ENCODE data around the gene TNS1. TPM values are rescaled to one million over a fixed set of nuclear protein-coding genes. Genes with fewer than 3 reads are reported as not detected.

TNS1 gene
- total and polyA plus RNA-seq, 10 of the 15 experiments (the other 5 are each of a cell fraction or from before 2014, with no cell fraction given): 0.05 to 0.44 TPM; not detected in 8

DNA sequence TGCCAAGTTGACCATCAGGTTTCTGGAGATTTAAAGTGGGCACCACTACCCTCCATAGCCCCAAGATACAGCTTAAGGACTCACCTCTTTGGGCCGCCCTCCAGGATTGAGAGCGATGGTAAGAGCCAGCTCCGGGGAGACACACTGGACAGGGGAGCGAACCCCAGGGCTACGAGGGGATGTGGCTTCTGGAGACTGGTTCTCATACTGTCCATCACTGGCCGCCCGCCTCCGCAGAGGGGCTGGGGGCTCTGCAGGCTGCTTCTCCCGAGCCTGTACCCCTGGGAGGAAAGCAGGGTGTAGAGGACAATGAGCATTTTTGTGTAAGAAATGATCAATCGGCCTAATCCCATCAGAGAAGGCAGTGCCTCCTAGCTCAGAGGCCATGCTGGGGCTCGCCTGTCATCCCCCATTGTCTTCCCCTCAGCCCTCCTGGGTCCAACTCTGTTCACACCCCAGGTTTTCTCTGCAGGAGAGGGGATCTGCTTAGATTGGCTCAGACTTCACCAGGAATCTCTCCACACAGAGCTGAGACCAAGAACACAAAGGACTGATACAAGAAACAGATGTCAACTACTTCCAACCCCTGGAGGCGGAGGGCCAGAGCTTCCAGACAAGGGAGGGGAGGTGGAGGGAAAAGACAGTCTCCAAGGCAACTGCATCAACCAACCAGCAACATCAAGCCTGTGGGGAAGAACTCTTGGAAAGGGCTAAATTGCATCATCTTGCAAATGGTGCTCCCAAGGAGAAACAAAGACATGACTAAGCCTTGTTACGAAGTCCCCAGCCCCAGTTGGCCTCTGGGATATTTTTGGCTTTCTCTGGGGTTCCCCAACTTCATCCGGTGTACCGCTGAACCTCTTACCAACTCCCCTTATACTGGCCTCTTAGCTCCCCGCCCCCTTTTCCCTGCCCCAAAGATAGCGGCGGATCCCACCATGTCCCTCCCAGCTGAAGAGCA, 166.6 kb downstream of the TNS1 start:
- Histone ChIP-seq H3K4me2 (ENCODE audit: control insufficient read depth, insufficient read depth) (no peak overlapping the region), H3K4me3 (no peak overlapping the region), H3K4me1 (ENCODE audit: control insufficient read depth, insufficient read depth, low read length) (no peaks in the 10 kb centered on the region), H3K27ac (ENCODE audit: control insufficient read depth, insufficient read depth) (no peak overlapping the region), H4K20me1 (ENCODE audit: control insufficient read depth, insufficient read depth) (no peaks in the 10 kb centered on the region), H3K79me2 (ENCODE audit: control insufficient read depth, insufficient read depth, low read length) (no peaks in the 10 kb centered on the region), H3K9ac (ENCODE audit: control insufficient read depth, insufficient read depth, low read length) (no peak overlapping the region), H3K9me3 (replicated peaks; ENCODE audit: control insufficient read depth, insufficient read depth, low read length) (no peaks in the 10 kb centered on the region), H3K27me3 (replicated peaks in 1 of 2; ENCODE audit: control insufficient read depth in 2 of 2, insufficient read depth in 2 of 2, low read length in 1 of 2) (peaks cover 0 to 2% of the 10 kb centered on the region in 2 experiments; a peak in 1 of 4 replicates), H2AFZ (ENCODE audit: control insufficient read depth, low read depth, low read length) (no peak overlapping the region), H3K36me3 (ENCODE audit: control insufficient read depth in 2 of 2, insufficient read depth in 2 of 2, low read length in 1 of 2) (no peaks in the 10 kb centered on the region)
- in situ Hi-C loops (cut with MboI) (no loop called here), intact Hi-C loops (cut with micrococcal nuclease; ENCODE audit: unreplicated experiment) (no loop called here)
- no TSS peak for BruUV-seq (replicated peaks)
- ChIA-PET POLR2A (no interaction called here), RAD21 (ENCODE audit: unreplicated experiment) (no interaction called here), CTCF (no interaction called here), SMC1A (ENCODE audit: uncharacterized antibody, unreplicated experiment) (no interaction called here)
- ATAC-seq (no peak), FAIRE-seq (no peak), DNase-seq (ENCODE audit: low read depth, low spot score) (no peak)
- TF ChIP-seq SMAD1 (IDR thresholded peaks at IDR 0.05; ENCODE audit: low read depth, partially characterized antibody) (no peak), IRF4 (IDR thresholded peaks at IDR 0.05; ENCODE audit: low read depth, low read length) (no peak), EZH2 (IDR thresholded peaks at IDR 0.05; ENCODE audit: borderline replicate concordance, control insufficient read depth, low read depth, low read length) (no peak), SP1 (IDR thresholded peaks at IDR 0.05; ENCODE audit: low read depth, low read length) (no peak), DPF2 (IDR thresholded peaks at IDR 0.05) (no peak), YY1 (IDR thresholded peaks at IDR 0.05; ENCODE audit: low read depth, low read length) (no peak), JUNB (IDR thresholded peaks at IDR 0.05) (no peak), PAX5 (IDR thresholded peaks at IDR 0.05; ENCODE audit: borderline replicate concordance, low read depth, low read length) (no peak), BHLHE40 (IDR thresholded peaks at IDR 0.05; ENCODE audit: borderline replicate concordance in 1 of 2, low read depth in 2 of 2, low read length in 1 of 2) (no peak), POU2F2 (IDR thresholded peaks at IDR 0.05; ENCODE audit: borderline replicate concordance, low read depth, low read length) (no peak), TAF1 (IDR thresholded peaks at IDR 0.05; ENCODE audit: borderline replicate concordance, low read depth, low read length) (no peak), ZSCAN29 (IDR thresholded peaks at IDR 0.05) (no peak), RCOR1 (conservative IDR thresholded peaks at IDR 0.05; ENCODE audit: low read depth, low read length) (no peak), FOXK2 (IDR thresholded peaks at IDR 0.05) (no peak), ZZZ3 (IDR thresholded peaks at IDR 0.05; ENCODE audit: control insufficient read depth, insufficient read length, low read depth) (no peak), TCF3 (IDR thresholded peaks at IDR 0.05; ENCODE audit: borderline replicate concordance, insufficient read depth, low read depth, low read length) (no peak), CBX5 (IDR thresholded peaks at IDR 0.05; ENCODE audit: low read depth) (no peak)
- TF ChIP-seq, protein P1, sequence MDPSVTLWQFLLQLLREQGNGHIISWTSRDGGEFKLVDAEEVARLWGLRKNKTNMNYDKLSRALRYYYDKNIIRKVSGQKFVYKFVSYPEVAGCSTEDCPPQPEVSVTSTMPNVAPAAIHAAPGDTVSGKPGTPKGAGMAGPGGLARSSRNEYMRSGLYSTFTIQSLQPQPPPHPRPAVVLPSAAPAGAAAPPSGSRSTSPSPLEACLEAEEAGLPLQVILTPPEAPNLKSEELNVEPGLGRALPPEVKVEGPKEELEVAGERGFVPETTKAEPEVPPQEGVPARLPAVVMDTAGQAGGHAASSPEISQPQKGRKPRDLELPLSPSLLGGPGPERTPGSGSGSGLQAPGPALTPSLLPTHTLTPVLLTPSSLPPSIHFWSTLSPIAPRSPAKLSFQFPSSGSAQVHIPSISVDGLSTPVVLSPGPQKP (IDR thresholded peaks at IDR 0.05; ENCODE audit: low read depth, low read length): no peak
- TF ChIP-seq, protein P2, sequence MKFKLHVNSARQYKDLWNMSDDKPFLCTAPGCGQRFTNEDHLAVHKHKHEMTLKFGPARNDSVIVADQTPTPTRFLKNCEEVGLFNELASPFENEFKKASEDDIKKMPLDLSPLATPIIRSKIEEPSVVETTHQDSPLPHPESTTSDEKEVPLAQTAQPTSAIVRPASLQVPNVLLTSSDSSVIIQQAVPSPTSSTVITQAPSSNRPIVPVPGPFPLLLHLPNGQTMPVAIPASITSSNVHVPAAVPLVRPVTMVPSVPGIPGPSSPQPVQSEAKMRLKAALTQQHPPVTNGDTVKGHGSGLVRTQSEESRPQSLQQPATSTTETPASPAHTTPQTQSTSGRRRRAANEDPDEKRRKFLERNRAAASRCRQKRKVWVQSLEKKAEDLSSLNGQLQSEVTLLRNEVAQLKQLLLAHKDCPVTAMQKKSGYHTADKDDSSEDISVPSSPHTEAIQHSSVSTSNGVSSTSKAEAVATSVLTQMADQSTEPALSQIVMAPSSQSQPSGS (IDR thresholded peaks at IDR 0.05; ENCODE audit: low read length): no peak
- WGBS (ENCODE audit: insufficient coverage, insufficient replicate concordance, low lambda C conversion rate, missing lambda C conversion rate): 35% methylated on average over 18 of the region's 18 CpGs
